GM18507 (cell line): Measurements from ENCODE around the gene SLC25A39.
A peak's percentile ranks its signal among the peaks of the same experiment; 100 is the strongest.
"Not testable (repeated sequence)": the region's sequence is repeated elsewhere in the genome, so short reads cannot be mapped to it uniquely, and the experiment has no call there.

Experiments
- DNase-seq: peaks from one replicate; pipeline ENCODE4 v3.0.0; 2011; ENCODE audit warnings: low read depth; ENCODE audit not compliant: insufficient read length; ENCODE audit errors: extremely low spot score
- FAIRE-seq: peaks from 2 replicates; lab custom pipeline; 2011; peaks lifted over from hg19 to GRCh38; lab: Jason Lieb, UNC

The SLC25A39 gene, protein sequence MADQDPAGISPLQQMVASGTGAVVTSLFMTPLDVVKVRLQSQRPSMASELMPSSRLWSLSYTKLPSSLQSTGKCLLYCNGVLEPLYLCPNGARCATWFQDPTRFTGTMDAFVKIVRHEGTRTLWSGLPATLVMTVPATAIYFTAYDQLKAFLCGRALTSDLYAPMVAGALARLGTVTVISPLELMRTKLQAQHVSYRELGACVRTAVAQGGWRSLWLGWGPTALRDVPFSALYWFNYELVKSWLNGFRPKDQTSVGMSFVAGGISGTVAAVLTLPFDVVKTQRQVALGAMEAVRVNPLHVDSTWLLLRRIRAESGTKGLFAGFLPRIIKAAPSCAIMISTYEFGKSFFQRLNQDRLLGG

DNA sequence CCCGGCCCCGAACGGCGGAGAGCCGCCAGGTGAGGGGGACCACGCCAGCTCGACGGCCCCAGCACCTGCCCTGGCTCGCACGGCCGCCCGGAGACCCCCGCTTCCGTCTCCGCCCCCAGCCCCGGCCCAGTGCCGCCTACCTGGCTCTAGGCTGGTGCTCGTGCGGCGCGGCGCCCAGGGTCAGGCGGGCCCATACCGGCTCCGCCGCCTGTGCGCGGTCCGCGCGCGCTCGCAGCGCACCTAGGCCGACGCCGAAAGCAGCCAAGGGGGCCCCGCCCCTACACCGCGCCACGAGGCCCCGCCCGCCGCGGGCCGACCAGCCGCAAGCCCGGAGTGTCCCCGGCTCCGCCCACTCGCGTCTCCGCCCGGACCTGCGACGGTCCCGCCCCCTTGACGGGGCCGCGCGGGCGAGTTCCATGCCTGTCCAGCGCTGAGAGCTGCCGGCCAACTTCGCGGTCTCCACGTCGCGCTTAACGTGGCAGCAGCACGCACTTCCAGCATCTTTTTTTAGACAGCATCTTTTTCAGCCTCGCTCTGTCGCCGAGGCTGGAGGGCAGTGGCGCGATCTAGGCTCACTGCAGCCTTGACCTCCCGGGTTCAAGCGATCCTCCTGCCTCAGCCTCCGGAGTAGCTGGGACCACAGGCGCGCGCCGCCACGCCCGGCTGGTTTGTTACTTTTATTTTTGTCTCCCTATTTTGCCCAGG is at the start of gene SLC25A39:
TSS of gene SLC25A39 (minus strand) at position 253 of the 705 bp plus-strand sequence. CDS start 1,261 bp downstream, outside the sequence.
- FAIRE-seq (peak; percentile 94), DNase-seq (peak; percentile 81)

DNA sequence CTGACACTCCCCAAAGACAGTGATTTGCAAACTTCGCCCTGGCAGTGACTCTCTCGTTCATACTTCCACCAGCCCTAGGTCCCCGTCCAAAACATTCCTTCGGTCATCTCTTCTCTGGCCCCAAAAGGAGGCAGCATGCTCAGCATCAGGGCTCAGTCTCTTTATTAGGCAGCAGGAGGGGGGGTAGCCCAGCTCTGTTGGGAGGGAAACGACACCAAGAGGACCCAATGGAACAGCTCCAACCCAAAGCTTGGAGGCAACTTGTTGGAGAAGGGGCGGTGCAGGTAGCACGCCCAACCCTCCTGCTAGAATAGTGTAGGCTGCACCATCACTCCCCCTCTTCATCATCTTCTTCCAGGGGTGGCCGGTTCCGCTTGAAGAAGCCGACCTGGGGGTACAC is 47.4 kb upstream of the SLC25A39 start:
- no peak for FAIRE-seq

DNA sequence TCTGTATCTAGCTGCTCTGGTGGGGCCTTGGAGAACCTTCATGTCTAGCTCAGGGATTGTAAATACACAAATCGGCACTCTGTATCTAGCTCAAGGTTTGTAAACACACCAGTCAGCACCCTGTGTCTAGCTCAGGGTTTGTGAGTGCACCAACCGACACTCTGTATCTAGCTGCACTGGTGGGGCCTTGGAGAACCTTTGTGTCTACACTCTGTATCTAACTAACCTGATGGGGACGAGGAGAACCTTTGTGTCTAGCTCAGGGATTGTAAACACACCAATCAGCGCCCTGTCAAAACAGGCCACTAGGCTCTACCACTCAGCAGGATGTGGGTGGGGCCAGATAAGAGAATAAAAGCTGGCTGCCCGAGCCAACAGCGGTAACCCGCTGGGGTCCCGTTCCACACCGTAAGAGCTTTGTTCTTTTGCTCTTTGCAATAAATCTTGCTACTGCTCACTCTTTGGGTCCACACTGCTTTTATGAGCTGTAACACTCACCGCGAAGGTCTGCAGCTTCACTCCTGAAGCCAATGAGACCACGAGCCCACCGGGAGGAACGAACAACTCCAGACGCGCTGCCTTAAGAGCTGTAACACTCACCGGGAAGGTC is 44.9 kb upstream of the SLC25A39 start:
- not testable (repeated sequence) for DNase-seq, FAIRE-seq

More for the DNA sequence above, 47.4 kb upstream of the SLC25A39 start:
- DNase-seq: no peak

DNA sequence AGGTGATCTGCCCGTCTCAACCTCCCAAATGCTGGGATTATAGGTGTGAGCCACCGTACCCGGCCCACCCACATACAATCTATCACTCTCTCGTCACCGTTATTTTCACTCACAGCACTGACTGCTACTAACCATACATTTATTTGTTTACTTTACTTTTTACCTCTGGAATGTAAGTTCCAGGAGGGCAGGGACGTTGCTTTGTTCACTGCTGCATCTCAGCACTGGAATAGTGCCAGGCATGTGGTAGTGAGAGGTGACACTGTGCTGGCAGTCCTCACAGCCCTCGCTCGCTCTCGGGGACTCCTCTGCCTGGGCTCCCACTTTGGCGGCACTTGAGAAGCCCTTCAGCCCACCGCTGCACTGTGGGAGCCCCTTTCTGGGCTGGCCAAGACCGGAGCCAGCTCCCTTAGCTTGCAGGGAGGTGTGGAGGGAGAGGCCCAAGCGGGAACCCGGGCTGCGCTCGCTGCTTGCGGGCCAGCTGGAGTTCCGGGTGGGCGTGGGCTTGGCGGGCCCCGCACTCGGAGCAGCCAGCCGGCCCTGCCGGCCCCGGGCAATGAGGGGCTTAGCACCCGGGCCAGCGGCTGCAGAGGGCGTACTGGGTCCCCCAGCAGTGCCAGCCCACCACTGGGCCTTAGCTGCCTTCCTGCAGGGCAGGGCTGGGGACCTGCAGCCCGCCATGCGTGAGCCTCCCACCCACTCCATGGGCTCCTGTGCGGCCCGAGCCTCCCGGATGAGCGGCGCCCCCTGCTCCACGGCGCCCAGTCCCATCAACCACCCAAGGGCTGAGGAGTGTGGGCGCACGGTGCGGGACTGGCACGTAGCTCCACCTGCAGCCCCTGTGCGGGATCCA is 44.0 kb upstream of the SLC25A39 start:
- not testable (repeated sequence) for FAIRE-seq

DNA sequence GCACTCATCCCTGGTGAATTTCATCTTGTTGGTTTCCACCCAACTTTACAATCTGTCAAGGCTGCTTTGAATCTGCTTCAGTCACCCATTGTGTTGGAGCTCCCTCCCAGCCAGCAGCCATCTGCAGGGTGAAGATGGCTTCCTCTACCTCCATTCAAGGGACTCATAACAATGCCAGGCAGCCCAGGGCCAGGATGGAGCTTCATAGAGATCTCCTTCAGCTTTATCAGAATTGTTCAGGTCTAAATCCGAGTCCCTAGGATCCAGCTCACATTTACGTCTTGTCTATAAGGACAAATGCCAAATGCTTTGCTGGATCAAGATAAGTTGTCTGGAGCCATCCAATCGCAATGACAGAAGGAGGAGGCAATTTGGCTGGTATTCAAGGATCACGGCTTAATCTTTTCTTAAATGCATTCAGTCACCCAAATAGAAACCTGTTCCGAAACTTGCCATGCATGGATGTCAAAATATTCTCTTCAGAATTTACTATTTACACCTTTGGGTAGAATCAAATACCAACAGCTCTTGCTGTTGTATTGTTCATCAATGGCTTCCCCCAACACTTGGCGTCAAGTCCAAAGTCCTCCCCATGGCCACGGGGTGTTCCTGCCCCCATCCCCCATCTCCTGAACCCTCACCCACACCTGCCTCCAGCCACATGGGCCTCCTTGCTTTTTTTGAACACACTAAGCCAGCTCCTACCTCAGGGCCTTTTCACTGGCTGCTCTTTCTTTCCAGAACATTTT is 42.8 kb upstream of the SLC25A39 start:
- DNase-seq (no peak), FAIRE-seq (no peak)

More for the DNA sequence above, 44.0 kb upstream of the SLC25A39 start:
- DNase-seq: not testable (repeated sequence)

DNA sequence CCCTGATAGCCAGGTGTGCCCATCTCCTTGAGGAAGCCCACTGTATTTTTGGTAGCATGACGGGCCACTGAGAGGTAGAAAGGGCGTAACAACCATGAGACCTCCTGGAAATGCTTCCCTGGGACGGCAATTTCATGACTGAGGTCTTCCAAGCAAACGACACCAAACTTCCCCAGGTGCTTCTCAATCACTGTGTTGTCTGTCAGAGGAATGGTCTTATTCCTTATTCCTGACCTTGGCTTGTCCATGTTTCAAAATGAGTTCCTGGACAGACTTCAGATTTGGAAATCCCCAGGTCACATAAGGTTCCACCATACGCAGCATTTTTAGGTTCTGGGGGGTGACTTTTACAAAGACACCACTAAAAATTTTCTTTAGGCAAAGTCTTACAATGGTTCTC is 40.4 kb upstream of the SLC25A39 start:
- not testable (repeated sequence) for DNase-seq, FAIRE-seq

DNA sequence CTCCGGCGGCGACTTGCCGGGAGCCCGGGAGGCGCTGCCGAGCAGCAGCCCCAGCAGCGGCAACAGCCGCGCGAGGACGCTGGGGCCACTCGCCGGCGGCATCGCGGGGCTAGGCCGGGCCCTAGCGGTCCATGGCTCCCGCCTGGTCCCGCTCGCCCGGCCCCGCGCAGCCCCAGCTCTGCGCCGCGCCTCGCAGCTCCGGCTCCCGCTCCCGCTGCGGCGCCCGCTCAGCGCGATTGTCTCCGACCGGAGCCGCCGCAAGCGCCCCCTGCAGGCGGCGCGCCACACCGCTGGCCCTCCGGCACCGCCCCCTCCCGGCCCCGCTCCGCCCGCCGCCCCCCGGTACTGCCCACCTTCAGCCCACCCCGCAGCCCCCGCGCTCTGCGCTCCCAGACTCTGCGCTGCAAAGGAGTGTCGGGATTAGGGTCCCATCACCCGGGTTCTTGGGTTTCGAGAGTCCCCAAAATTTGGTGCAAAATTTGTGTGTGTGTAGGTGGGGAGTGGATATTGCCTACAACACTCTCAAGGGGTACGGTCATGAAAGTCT is 39.1 kb upstream of the SLC25A39 start, which contains the start of gene FAM171A2:
TSS of gene FAM171A2 (minus strand) at position 241 of the 547 bp plus-strand sequence. CDS start at position 102, 139 bp downstream.
- DNase-seq: peak; percentile 69
- peak; percentile 26 for FAIRE-seq

DNA sequence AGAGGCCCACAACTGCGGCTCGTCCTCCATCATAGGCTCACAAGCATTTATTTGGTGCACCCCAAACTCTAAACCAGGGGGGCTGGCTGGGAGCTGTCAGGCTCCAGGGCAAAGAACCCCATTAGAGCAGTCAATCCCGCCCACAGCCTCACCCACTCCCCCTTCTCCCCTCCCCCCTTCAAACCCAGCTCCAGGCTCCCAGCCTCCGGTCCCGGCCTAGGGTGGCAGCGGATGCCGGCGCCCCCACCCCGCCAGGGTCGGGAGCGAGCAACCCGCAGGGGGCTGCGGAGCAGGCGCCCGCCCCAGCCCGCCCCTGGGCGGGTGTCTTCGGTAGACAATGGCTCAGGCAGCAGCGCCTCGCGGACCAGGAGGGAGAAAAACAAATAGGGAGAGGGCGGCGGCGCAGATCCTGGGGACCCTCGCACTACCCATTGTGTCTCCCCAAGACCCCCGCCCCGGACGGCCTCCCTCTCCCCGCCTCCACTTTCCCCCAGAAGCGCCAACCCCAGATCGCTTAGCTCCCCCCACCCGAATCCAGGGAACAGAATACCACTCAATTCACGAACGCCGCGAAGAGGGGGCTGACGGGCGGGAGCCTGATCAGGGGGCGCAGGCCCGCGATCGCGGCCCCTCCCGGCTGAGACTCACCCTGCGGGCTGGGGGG is 38.5 kb upstream of the SLC25A39 start:
- no peak for FAIRE-seq

DNA sequence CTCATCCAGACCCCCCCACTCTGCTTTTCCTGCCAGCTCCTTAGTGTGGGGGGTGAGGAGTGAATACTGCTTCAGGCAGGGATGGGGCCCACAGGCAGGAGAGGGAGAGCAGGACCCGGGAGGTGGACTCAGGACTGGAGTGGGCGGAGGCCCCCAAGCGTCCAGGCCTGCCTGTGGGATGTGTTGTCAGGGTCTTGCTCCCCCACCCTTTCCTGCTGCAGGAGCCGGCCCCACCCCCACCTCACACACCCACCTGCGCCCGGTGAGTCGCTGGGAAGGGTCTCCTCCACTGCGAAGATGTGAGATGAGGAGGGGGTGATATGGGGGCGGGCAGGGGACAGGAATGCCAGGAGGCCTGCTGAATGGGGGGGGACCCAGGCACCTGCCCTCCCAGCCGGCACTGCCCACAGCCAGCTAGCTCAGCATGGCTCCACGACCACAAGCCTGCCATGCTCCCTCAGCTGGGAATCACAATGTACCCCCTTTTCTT is 37.9 kb upstream of the SLC25A39 start:
- FAIRE-seq (no peak), DNase-seq (no peak)

More for the DNA sequence above, 38.5 kb upstream of the SLC25A39 start:
- no peak for DNase-seq

DNA sequence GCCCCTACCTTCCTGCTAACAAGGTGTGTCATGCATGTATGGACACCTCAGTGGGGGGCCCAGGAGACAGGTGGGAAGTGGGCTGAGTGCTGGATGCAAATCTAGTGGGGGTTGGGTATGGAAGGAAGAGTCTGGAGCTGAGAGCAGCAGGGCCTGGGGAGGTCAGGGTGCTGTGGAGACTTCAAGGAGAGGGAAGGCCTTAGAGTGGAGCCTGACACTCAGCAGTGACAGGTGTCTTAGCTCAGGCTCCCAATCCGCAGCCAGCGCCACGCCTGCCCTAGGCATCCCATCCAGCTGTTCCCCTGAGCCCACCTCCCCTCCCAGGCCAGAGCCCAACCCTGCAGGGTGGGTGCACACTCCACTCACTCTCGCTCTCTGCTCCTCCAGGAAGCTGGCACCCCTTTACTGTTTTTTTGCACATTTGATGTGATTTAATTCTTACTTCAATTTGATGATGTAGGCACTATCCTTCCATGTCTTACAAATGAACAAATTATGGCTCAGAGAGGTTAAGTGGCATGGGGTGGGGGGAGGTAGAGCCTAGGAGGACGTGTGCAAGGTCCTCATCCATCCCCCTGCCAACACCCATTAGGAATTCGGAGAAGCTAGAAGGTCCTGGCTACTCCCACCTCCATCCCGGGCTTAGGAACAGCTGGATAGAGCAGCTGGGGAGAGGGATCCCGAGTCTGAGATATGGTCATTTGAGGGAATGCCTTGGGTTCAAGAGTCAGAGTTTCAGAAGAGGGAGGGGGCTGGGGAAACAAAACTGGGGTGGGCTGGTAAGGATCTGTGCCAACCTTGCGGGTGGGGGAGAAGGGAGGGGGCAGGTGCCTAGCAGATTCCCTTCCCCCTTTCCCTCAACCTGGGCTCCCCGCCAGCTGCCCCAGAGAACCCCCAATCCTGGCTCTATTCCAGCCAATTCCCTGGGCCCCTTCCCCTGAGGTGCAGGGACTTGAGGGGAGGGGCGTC is 37.0 kb upstream of the SLC25A39 start:
- DNase-seq: no peak
- FAIRE-seq: no peak

DNA sequence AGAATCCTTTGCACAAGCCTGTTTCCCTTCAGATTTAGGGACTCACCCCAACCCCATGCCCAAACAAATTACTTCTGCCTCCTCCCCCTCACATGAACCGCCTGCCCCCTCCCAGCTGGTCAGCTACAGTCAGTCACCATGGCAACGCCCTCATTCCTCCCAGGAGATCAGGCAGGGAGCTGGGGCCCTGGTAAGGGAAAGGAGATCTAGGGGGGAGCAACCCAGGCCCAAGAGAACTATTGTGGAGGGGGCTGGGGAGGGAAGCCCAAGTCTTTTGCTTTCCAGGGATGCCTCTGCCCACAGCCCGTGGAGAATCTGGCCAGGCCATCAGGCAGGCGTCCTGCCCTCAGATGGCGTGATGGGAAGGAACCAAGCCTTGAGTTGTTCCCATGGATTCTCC is 36.2 kb upstream of the SLC25A39 start:
- DNase-seq (no peak), FAIRE-seq (no peak)

DNA sequence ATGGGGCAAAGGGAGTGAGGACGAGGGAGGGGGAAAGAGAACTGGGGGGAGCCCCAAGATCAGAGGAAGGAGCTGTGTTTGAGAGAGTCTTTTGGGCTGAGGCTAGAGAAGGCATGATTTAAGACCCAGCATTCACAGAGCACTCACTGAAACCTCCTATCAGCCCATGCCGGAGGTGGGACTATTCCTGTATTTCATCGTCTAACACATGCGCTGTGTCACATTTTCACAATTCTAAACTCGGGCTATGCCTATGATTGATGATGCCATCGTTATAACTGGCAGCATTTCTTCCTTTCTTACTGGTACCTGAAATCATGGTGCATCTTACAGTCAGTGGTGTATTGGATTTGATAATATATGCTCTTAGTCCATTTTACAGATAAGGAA is 35.5 kb upstream of the SLC25A39 start:
- FAIRE-seq (no peak), DNase-seq (no peak)

DNA sequence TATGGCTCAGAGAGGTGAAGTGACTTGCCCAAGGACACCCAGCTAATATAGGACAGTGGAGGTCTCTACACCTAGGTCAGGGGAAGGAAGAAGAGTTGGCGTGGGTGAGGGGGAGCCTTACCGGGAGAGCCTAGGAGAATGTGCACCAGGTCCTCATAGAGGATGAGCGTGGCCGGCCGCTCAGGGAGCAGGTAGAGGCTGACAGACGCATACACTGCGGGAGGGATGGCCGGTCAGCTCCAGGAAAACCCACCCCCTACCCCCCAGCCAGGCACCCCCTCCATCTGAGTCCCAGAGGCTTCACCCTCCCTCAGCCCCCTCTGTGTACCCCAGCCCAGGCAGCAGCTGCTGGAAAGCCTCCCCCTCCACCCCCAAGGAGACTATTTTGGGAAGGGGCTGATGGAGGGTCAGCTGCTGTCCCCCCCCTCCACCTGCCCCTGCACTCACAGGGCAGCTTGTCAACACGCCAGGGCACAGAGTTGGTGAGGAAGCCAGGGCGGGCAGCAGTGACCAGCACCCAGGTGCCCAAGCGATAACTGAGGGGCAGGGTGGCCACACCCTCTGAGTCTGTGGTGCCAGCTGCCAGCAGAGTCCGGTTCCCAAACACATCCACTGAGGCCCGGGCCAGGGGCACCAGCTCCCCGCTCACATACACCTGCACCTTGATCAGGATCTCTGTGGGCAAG is 35.0 kb upstream of the SLC25A39 start:
- DNase-seq (no peak), FAIRE-seq (no peak)

DNA sequence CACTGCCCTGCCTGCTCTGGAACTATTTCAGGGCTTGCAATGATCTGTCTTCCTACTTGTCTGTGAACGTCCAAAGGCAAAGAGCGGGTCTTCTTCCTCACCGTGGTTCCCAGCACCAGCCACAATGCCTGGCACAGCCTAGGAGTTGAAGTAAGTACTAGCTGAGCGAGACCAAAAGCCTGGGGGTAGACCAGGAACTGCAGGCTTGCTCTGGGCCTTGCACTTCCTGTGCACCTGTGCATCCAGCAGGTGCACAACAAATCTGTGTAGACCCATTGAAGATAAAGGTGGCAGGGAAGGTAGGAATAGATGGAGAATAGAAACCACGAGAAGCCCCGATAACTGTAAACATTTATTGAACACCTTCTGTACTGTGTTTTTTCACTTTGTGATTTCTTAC is 34.4 kb upstream of the SLC25A39 start:
- FAIRE-seq (no peak), DNase-seq (no peak)

DNA sequence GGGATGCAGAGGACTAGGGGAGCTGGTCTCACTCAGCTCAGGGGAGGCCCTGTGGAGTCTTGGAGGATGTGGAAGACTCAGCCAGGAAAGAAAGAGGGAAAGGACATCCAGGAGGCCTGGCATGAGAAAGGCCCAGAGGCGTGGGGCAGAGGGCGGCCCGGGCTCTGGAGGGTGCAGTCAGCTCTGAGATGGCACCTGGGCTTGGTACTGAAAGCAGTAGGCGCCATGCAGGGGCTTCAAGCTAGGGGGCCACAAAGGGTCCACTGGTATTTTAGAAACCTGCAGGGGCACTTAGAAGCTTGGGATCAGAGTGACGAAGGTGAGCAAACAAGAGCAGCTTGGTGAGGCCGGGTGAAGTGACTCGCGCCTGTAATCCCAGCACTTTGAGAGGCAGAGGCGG is 33.4 kb upstream of the SLC25A39 start:
- FAIRE-seq: no peak

DNA sequence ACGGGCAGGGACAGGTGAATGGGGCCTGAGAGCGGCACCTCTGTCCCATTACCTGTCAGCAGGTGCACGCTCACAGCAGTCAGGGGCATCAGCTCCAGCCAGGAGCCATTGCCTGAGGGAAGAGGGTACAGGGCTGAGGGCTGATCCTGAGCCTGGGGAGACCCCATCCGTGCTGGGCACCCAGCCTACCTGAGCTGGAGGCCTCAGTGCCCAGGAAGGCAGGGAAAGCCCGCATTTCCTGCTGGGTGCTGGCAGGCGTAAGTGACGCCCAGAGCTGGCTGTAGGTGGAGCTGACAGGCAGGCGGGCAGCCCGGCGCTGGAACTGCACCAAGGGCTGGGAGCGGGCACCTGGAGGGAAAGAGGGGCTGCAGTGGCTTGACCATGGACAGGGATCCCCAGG is 31.6 kb upstream of the SLC25A39 start:
- DNase-seq: no peak
- FAIRE-seq: no peak

More for the DNA sequence above, 33.4 kb upstream of the SLC25A39 start:
- DNase-seq: no peak
